ENCODE measurements around the gene HNRNPU.
A peak's percentile ranks its signal among the peaks of the same experiment; 100 is the strongest.

HNRNPU gene

DNA sequence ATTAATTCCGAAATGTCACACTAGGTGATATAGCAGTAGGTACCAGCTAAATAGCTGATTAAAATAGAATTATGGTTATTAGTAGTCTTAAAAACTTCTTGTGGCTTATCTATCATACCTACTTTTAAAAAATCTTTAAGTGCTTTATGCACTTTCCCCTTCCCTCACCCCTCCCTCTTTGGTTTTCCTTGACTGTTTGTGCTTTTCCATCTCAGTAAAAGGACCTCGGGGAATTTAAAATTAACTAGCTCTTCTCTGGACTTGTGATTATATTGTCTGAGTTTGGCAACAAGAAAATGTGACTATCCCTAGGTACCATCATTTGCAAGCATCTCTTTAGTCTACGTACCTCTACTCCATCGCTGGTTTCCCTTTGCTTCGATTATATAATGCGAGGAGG is 17.7 kb downstream of the HNRNPU start:
- no peaks in the 10 kb centered on the region for H3K9me3 ChIP-seq (ENCODE audit: control insufficient read depth, insufficient read depth, low read depth, low read length)
- ChIA-PET POLR2A (interaction anchor here (1.5 to 6.6 kb wide), 2 partner anchors 8 to 11 kb away, joined by 3 to 39 read pairs; partner anchors contain the start of gene COX20), CTCF (interaction anchor here (0.7 to 1.8 kb wide), 3 partner anchors 9 to 12 kb away, joined by 4 to 6 read pairs (median 4); no protein-coding TSS in a partner anchor)
- no peak for TF ChIP-seq ZFP41 (tag by site-specific recombination; IDR thresholded peaks at IDR 0.05; ENCODE audit: borderline replicate concordance)
- no peak for TF ChIP-seq ZNF354C (tag by site-specific recombination; IDR thresholded peaks at IDR 0.05; ENCODE audit: borderline replicate concordance, low read depth)
- TF ChIP-seq, protein P1, sequence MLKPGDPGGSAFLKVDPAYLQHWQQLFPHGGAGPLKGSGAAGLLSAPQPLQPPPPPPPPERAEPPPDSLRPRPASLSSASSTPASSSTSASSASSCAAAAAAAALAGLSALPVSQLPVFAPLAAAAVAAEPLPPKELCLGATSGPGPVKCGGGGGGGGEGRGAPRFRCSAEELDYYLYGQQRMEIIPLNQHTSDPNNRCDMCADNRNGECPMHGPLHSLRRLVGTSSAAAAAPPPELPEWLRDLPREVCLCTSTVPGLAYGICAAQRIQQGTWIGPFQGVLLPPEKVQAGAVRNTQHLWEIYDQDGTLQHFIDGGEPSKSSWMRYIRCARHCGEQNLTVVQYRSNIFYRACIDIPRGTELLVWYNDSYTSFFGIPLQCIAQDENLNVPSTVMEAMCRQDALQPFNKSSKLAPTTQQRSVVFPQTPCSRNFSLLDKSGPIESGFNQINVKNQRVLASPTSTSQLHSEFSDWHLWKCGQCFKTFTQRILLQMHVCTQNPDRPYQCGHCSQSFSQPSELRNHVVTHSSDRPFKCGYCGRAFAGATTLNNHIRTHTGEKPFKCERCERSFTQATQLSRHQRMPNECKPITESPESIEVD (tag by site-specific recombination; IDR thresholded peaks at IDR 0.05): peak; percentile 40; the same call in 1 of the 2 replicates
- TF ChIP-seq ZNF664 (tag by site-specific recombination; IDR thresholded peaks at IDR 0.05): peak; percentile 62; the same call in 1 of the 2 replicates
- TF ChIP-seq ZNF677 (tag by site-specific recombination; IDR thresholded peaks at IDR 0.05): no peak
- TF ChIP-seq PRDM1 (tag by site-specific recombination; IDR thresholded peaks at IDR 0.05): peak; percentile 72
- TF ChIP-seq ZNF174 (tag by site-specific recombination; IDR thresholded peaks at IDR 0.05): no peak
- no peak overlapping the region for H3K27ac ChIP-seq (ENCODE audit: extremely low read depth, low read depth, low read length)
- no peaks in the 10 kb centered on the region for H3K4me1 ChIP-seq (ENCODE audit: control insufficient read depth, insufficient read depth, low read length)
- peaks cover 95 to 100% of the 10 kb centered on the region in 2 experiments for H3K36me3 ChIP-seq (ENCODE audit: control insufficient read depth in 2 of 2, insufficient read depth in 1 of 2, low read length in 2 of 2)
- no peak overlapping the region for H3K4me3 ChIP-seq (ENCODE audit: low read depth, low read length)

DNA sequence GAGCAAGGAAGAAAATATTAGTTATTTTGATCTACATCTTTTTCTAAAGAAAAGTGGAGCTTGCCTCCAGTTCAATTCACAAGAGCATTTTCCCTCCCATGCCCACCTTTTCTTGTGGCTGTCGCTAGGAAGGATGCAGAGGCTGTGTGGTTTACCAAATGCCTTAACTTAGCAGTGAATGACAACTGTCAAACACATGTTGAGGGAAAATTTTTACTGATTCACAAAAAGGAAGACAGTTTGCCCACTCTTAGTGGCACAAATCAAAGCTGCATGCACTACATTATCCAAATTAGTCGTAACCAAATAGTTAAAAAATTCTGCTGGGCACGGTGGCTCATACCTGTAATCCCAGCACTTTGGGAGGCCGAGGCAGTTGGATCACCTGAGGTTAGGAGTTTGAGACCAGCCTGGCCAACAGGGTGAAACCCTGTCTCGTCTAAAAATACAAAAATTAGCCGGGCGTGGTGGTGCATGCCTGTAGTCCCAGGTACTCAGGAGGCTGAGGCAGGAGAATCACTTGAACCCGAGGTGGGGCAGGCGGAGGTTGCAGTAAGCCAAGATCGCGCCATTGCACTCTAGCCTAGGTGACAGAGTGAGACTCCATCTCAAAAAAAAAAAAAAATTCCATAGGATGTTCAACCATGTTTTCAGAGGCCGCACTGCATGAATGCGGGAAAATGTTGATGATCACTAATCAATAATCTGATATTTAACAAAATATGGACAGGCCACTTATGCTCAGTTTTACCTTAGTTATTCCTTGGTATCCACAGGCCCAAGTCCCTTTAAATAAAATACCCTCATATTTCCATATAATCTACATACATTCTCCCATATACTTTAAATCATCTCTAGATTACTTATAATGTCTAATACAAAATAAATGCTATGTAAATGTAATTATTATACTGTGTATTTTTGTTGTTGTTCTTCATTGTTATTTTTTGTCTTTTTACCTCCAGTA is 19.9 kb downstream of the HNRNPU start:
- no peaks in the 10 kb centered on the region for H3K9me3 ChIP-seq (ENCODE audit: control insufficient read depth, insufficient read depth, low read depth, low read length)
- no peaks in the 10 kb centered on the region for H3K4me1 ChIP-seq (ENCODE audit: control insufficient read depth, insufficient read depth, low read length)
- peaks cover 79 to 100% of the 10 kb centered on the region in 2 experiments for H3K36me3 ChIP-seq (ENCODE audit: control insufficient read depth in 2 of 2, insufficient read depth in 1 of 2, low read length in 2 of 2)
- ChIA-PET POLR2A (interaction anchor here (0.7 to 6.6 kb wide), 2 partner anchors 8 to 19 kb away, joined by 3 to 39 read pairs; partner anchors contain the start of gene COX20), CTCF (interaction anchor here (0.6 to 2.3 kb wide), 3 partner anchors 10 to 198 kb away, joined by 3 to 10 read pairs (median 3); no protein-coding TSS in a partner anchor)
- TF ChIP-seq, protein P2, sequence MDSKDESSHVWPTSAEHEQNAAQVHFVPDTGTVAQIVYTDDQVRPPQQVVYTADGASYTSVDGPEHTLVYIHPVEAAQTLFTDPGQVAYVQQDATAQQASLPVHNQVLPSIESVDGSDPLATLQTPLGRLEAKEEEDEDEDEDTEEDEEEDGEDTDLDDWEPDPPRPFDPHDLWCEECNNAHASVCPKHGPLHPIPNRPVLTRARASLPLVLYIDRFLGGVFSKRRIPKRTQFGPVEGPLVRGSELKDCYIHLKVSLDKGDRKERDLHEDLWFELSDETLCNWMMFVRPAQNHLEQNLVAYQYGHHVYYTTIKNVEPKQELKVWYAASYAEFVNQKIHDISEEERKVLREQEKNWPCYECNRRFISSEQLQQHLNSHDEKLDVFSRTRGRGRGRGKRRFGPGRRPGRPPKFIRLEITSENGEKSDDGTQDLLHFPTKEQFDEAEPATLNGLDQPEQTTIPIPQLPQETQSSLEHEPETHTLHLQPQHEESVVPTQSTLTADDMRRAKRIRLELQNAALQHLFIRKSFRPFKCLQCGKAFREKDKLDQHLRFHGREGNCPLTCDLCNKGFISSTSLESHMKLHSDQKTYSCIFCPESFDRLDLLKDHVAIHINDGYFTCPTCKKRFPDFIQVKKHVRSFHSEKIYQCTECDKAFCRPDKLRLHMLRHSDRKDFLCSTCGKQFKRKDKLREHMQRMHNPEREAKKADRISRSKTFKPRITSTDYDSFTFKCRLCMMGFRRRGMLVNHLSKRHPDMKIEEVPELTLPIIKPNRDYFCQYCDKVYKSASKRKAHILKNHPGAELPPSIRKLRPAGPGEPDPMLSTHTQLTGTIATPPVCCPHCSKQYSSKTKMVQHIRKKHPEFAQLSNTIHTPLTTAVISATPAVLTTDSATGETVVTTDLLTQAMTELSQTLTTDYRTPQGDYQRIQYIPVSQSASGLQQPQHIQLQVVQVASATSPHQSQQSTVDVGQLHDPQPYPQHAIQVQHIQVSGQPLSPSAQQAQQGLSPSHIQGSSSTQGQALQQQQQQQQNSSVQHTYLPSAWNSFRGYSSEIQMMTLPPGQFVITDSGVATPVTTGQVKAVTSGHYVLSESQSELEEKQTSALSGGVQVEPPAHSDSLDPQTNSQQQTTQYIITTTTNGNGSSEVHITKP (tag by site-specific recombination; IDR thresholded peaks at IDR 0.05): peak; percentile 36; the same call in 1 of the 2 replicates
- TF ChIP-seq HOXC10 (CRISPR knock-in tag; IDR thresholded peaks at IDR 0.05): no peak
- TF ChIP-seq, protein P3, sequence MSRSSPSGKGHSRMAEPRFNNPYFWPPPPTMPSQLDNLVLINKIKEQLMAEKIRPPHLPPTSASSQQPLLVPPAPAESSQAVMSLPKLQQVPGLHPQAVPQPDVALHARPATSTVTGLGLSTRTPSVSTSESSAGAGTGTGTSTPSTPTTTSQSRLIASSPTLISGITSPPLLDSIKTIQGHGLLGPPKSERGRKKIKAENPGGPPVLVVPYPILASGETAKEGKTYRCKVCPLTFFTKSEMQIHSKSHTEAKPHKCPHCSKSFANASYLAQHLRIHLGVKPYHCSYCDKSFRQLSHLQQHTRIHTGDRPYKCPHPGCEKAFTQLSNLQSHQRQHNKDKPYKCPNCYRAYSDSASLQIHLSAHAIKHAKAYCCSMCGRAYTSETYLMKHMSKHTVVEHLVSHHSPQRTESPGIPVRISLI (tag by site-specific recombination; IDR thresholded peaks at IDR 0.05): 0 out of 2 replicates have a peak, but pooled peaks have one; percentile 29
- H3K4me3 ChIP-seq (ENCODE audit: low read depth, low read length): no peak overlapping the region
- no peak overlapping the region for H3K27ac ChIP-seq (ENCODE audit: extremely low read depth, low read depth, low read length)
